GM19328 (cell line): ENCODE results near the gene AQR.
"Not testable (repeated sequence)": the region's sequence is repeated elsewhere in the genome, so short reads cannot be mapped to it uniquely, and the experiment has no call there.

ENCODE experiments used
- ATAC-seq: cut with Tn5 transposase; IDR thresholded peaks from one replicate; pipeline ENCODE4 v1.9.1; 2021; ENCODE audit warnings: mild to moderate bottlenecking, moderate library complexity; ENCODE audit not compliant: unreplicated experiment

AQR gene

DNA sequence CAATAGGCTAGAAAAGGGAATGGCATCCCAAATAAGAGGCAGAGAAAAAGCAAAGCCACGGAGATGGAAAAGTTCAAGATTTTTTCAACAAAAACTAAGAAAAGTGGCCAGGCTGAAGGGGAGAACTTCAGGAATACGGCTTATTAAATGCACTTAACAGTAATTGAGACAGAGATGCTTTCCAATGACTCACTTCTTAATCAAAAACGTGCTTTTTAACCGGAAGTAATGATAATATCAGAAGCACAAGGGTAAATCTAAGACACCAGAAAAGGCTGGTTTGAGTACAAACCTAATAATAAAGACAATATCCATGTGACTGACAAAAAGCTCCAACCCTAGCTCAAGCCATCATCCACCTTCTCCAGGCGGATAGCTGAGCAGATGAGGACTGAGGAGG, 149.4 kb downstream of the AQR start:
- no peak for ATAC-seq

- ATAC-seq, result no peak
These were observed 151.0 kb downstream of the AQR start for GRCh38 chr15:34818526-34818925.

DNA sequence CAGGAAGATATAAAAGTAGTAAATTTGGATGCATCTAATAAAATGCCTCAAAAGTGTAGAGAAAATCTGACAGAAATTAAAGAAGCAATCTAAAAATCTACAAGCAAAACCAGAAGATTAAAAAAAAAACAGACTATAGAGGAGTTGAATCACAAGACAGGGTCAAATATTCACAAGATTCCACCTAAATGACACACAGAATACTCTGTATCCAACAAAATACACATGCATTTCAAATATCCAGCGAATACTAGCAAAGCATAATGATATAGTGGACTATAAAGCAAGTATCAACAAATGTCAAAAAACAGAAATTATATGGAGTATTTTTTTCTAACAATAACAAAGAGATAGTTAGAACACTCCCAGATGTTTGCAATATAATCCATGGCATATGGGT, 153.7 kb downstream of the AQR start:
- no peak for ATAC-seq

- no peak for ATAC-seq
These were observed 155.9 kb downstream of the AQR start for GRCh38 chr15:34813446-34814190.

DNA sequence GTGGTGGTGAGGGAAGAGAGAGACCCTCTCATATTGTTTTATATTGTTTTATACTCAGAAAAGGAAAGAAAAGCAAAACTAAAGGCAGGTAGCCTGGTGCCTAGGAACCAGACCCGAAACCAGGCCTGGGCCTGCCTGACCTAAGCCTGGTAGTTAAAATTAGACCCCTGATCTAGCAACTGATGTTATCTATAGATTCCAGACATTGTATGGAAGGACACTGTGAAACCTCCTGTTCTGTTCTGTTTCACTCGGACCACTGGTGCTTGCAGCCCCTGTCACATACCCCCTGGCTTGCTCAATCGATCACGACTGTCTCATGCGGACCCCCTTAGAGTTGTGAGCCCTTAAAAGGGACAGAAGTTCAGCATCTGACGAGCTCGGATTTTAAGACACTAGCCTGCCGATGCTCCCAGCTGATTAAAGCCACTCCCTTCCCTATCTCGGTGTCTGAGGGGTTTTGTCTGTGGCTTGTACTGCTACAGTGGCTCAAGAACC, 156.6 kb downstream of the AQR start:
- not testable (repeated sequence) for ATAC-seq

DNA sequence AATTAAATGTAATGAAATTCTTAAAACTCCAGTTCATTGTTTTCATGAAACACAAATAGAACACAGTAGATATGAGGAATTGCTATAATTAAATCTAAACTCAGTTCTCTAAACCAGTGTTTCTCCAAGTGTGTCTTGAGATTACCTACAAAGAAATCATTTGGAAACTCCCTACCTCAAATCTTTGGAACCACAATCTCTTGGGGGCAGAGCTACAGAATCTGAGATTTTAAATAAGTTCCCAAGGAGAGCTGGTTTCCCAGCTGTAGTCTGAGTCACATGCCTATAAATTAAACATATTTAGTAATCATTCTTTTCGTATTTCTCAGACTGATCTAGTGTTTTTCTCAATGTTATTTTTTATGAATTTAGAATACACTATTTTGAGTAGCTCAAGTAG, 157.2 kb downstream of the AQR start:
- no peak for ATAC-seq

GRCh38 chr15:34810443-34811129, 159.0 kb downstream of the AQR start:
- ATAC-seq, result no peak

DNA sequence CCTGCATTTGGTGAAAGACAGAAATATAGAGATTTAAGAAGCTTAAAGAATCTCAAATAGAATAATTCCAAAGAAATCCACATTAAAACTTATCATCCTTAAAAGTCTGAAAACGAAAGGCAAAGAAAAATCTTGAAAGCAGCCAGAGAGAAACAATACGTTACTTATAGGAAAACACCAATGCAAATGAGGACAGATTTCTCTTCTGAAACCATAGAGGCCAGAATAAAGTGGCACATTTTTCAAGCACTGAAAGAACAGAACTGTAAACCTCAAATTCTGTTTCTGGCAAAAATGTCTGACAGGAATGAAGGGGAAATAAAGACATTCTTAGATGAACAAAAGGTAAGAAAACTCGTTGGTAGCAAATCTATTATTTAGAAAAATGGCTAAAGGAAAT, 160.4 kb downstream of the AQR start:
- no peak for ATAC-seq

GRCh38 chr15:34808016-34808415, 161.5 kb downstream of the AQR start:
- no peak for ATAC-seq

DNA sequence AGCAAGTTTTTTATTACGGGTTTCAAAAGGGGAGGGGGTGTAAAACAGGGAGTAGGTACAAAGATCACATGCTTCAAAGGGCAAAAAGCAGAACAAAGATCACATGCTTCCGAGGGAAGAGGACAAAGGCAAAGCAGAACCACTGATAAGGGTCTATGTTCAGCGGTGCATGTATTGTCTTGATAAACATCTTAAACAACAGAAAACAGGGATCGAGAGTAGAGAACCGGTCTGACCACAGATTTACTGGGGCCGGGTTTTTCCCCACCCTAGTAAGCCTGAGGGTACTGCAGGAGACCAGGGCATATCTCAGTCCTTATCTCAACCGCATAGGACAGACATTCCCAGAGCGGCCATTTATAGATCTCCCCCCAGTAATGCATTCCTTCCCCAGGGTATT, 162.3 kb downstream of the AQR start:
- ATAC-seq, result not testable (repeated sequence)

DNA sequence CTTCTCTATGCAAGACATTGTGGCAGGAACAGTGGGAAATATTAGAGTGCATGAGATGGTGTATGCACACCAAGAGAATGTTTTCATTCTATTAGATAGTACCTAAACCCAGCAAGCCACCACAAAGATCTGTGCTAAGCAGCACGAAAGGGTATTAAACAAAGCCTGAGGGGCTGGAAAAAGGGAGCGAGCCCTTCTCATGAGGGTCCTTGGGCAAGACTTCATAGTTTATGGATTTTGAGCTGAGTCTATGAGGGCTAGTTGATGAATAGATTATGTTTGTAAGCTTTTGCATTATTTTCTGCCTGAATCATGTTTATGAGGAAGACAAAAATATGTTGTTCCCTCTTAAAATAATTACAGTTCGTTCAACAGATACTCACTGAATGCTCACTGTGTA, 164.8 kb downstream of the AQR start:
- ATAC-seq, result no peak

GRCh38 chr15:34804113-34804512, 165.4 kb downstream of the AQR start:
- no peak for ATAC-seq

DNA sequence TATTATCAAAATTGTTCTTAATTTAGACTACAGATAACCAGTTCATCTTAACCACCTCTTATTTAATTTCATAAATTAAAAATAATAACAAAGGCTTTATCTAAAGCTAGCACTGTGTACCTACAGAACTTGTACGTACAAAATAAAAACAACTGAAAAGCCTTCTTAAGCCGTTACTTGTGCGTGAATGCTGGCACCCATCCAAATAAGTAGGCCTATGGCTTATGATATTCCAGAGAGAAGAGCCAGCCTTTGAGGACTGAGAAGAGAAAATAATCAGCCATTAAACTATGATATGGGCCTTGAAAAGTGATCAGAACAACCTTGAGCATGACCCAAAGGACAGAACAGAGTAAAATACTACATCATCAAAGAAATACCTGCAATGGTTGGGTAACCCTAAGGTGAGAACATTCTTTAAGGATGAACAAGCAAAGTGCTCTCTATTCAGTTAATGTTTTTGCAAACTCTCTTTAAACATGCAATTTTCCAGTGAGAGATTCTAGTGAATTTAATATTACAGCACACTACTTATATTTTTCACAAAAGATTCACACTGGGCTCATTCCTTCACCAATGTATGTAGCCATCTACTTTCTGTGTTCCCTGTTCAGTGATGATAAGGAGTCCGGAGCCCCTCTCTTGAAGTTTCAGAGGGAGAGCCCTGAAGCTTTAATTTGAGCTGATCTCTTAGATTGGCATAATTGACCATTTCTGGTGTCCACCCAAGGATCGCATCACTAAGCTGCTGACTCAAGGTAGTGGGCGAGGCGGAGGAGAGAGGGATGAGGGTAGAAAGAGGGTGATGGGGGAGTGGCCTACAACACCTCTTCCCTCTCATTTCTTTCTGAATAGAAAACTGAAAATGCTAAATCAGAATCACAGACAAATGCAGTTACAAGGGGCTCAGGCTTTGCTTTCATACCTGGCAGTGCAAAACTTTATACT, 166.5 kb downstream of the AQR start:
- ATAC-seq, result no peak

DNA sequence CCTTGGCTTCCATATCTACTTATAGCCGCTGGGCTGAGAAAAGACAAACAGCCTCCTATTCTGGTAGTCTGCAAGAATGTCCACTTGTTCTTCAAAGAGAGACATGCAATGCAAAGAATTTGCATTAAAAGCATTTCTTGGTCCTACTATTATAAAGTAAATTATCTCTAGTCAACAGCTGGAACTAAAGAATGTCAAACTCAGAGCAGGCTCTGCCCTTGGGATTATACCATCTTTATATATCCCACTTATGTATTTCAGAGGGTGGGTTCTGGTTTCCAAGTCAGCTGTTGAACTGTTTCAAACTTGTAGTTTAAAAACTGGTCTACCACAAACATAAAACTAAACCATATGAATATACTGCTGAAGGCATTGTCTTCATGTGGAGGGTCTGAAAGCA, 167.2 kb downstream of the AQR start:
- ATAC-seq, result no peak
